GM23338 (cell line): ENCODE results near the gene NPR2. TPM values are rescaled to one million over a fixed set of nuclear protein-coding genes. Genes with fewer than 3 reads are reported as not detected.

Source experiments
- ATAC-seq: fragments of 200-7000 bp; cut with Tn5 transposase; 3 replicates; pipeline ENCODE4 v1.9.1; 2020
- DNase-seq: peaks from one replicate; pipeline ENCODE4 v3.0.0-alpha.2; 2015; ENCODE audit warnings: low spot score
- H2AFZ ChIP-seq: fragments of 200-600 bp; sonication (generic); 2 replicates; pipeline ENCODE4 v1.8.0; 2016; ENCODE audit warnings: antibody characterized with exemption, mild to moderate bottlenecking, moderate library complexity
- H3F3A ChIP-seq: fragments of 200-600 bp; sonication (generic); replicated peaks from 2 replicates; pipeline ENCODE4 v1.8.0; 2017; ENCODE audit warnings: antibody characterized with exemption, mixed run types, low read depth
- H3K27ac ChIP-seq: fragments of 200-600 bp; sonication (generic); 2 replicates; pipeline ENCODE4 v1.6.1; 2016; ENCODE audit warnings: low read depth
- H3K27me3 ChIP-seq: fragments of 200-600 bp; sonication (generic); 2 replicates; pipeline ENCODE4 v1.8.0; 2016; ENCODE audit warnings: mild to moderate bottlenecking, mixed run types, moderate library complexity; ENCODE audit not compliant: insufficient read depth
- H3K36me3 ChIP-seq: fragments of 200-600 bp; sonication (generic); 2 replicates; pipeline ENCODE4 v1.8.0; 2016; ENCODE audit warnings: mild to moderate bottlenecking; ENCODE audit not compliant: insufficient read depth
- H3K4me1 ChIP-seq: fragments of 200-600 bp; sonication (generic); 2 replicates; pipeline ENCODE4 v1.8.0; 2016; ENCODE audit warnings: mild to moderate bottlenecking, moderate library complexity; ENCODE audit not compliant: insufficient read depth
- H3K4me2 ChIP-seq: fragments of 200-600 bp; sonication (generic); 2 replicates; pipeline ENCODE4 v1.7.1; 2017; ENCODE audit warnings: mixed run types
- H3K4me3 ChIP-seq: fragments of 200-600 bp; sonication (generic); 2 replicates; pipeline ENCODE4 v1.6.1; 2016; ENCODE audit warnings: mixed run types
- H3K79me2 ChIP-seq: fragments of 200-600 bp; sonication (generic); replicated peaks from 2 replicates; pipeline ENCODE4 v1.8.0; 2017; ENCODE audit warnings: mild to moderate bottlenecking; ENCODE audit not compliant: insufficient read depth
- H3K9me2 ChIP-seq: fragments of 200-600 bp; sonication (generic); 2 replicates; pipeline ENCODE4 v1.8.0; 2017; ENCODE audit not compliant: insufficient read depth
- H4K20me1 ChIP-seq: fragments of 200-600 bp; sonication (generic); replicated peaks from 2 replicates; pipeline ENCODE4 v1.8.0; 2017; ENCODE audit warnings: mild to moderate bottlenecking; ENCODE audit not compliant: insufficient read depth
- H3K27ac Mint-ChIP-seq: 2 replicates; pipeline ENCODE4 v1.8.0; 2020; ENCODE audit warnings: inconsistent platforms, mild to moderate bottlenecking, moderate library complexity, mixed read lengths
- H3K27me3 Mint-ChIP-seq: 3 replicates; pipeline ENCODE4 v1.8.0; 2022; ENCODE audit warnings: low read depth, mild to moderate bottlenecking, moderate library complexity, mixed read lengths, inconsistent platforms; ENCODE audit not compliant: insufficient read depth, poor library complexity
- H3K36me3 Mint-ChIP-seq: 3 replicates; pipeline ENCODE4 v1.8.0; 2021; ENCODE audit warnings: low read depth, mild to moderate bottlenecking, inconsistent platforms, moderate library complexity, mixed read lengths
- H3K4me1 Mint-ChIP-seq: 3 replicates; pipeline ENCODE4 v1.8.0; 2020; ENCODE audit warnings: mild to moderate bottlenecking, inconsistent platforms, mixed read lengths
- H3K4me3 Mint-ChIP-seq: 3 replicates; pipeline ENCODE4 v1.8.0; 2021; ENCODE audit warnings: moderate library complexity, mild to moderate bottlenecking, inconsistent platforms, mixed read lengths
- H3K9me3 Mint-ChIP-seq: 3 replicates; pipeline ENCODE4 v1.8.0; 2020; ENCODE audit warnings: moderate library complexity, mild to moderate bottlenecking, inconsistent platforms, mixed read lengths
- CREB1 ChIP-seq: fragments of 250-450 bp; sonication (Bioruptor Pico); IDR thresholded peaks from 2 replicates; pipeline ENCODE4 v1.5.0; 2020; ENCODE audit warnings: low read depth, mild to moderate bottlenecking, moderate library complexity
- ETS1 ChIP-seq: IDR thresholded peaks from 2 replicates; pipeline ENCODE4 v1.6.1; 2016; ENCODE audit warnings: antibody characterized with exemption
- EZH2 ChIP-seq: fragments of 200-600 bp; sonication (generic); IDR thresholded peaks from one replicate; pipeline ENCODE4 v1.8.0; 2017; ENCODE audit warnings: antibody characterized with exemption, mild to moderate bottlenecking, low read depth; ENCODE audit not compliant: unreplicated experiment
- EZH2phosphoT487 ChIP-seq: fragments of 200-600 bp; sonication (generic); IDR thresholded peaks from one replicate; pipeline ENCODE4 v1.8.1; 2018; ENCODE audit warnings: antibody characterized with exemption; ENCODE audit not compliant: unreplicated experiment
- JUNB ChIP-seq: IDR thresholded peaks from one replicate; pipeline ENCODE4 v1.6.1; 2016; ENCODE audit warnings: antibody characterized with exemption; ENCODE audit not compliant: unreplicated experiment
- NANOG ChIP-seq: IDR thresholded peaks from 2 replicates; pipeline ENCODE4 v1.6.1; 2016; ENCODE audit warnings: antibody characterized with exemption, borderline replicate concordance
- POLR2AphosphoS5 ChIP-seq: IDR thresholded peaks from 2 replicates; pipeline ENCODE4 v1.6.1; 2016; ENCODE audit warnings: antibody characterized with exemption, low read depth
- REST ChIP-seq: IDR thresholded peaks from one replicate; pipeline ENCODE4 v1.6.1; 2018; ENCODE audit warnings: antibody characterized with exemption; ENCODE audit not compliant: unreplicated experiment
- STAT1 ChIP-seq: IDR thresholded peaks from one replicate; pipeline ENCODE4 v1.6.1; 2016; ENCODE audit warnings: antibody characterized with exemption; ENCODE audit not compliant: unreplicated experiment
- ZNF114 ChIP-seq: fragments of 250-450 bp; sonication (Bioruptor Pico); IDR thresholded peaks from 2 replicates; pipeline ENCODE4 v1.5.0; 2020; ENCODE audit warnings: mild to moderate bottlenecking, moderate library complexity
- ZNF331 ChIP-seq: fragments of 250-450 bp; sonication (Bioruptor Pico); IDR thresholded peaks from 2 replicates; pipeline ENCODE4 v1.5.0; 2020; ENCODE audit warnings: low read depth, mild to moderate bottlenecking, moderate library complexity
- polyA plus RNA-seq: library from polyadenylated mRNA; unstranded; fragments of >200 nt; fragmentation: Nextera tagmentation; extraction: Ambion mirVana; gene quantifications from 2 replicates; pipeline ENCODE4 v1.2.1, GENCODE V29; 2016
- total RNA-seq: library from RNA; depleted of rRNA; stranded (reverse); fragments of >200 nt; shearing (Covaris generic); gene quantifications from 2 replicates; pipeline ENCODE4 v1.2.3, GENCODE V29; 2014
- TF ChIP-seq, protein P1 (sequence below), 2 experiments: fragments of 200-600 bp in 1 of 2; sonication (generic) in 1 of 2; conservative IDR thresholded peaks; 2 replicates each; pipeline versions ENCODE4 v1.5.1 to v1.6.1; 2016 to 2017; ENCODE audit warnings: antibody characterized with exemption in 2 of 2, low read depth in 2 of 2, mild to moderate bottlenecking in 2 of 2, moderate library complexity in 1 of 2

The NPR2 gene
- total and polyA plus RNA-seq, 2 experiments from 2014 or later: 9.0 to 14.4 TPM

- TF ChIP-seq EZH2: no peak
- no peak for TF ChIP-seq EZH2phosphoT487
- TF ChIP-seq CREB1 (CRISPR knock-in tag): no peak
- TF ChIP-seq ZNF114 (CRISPR knock-in tag): no peak
Measured at GRCh38 chr9:35746583-35746982, 44.8 kb upstream of the NPR2 start (continued).

DNA sequence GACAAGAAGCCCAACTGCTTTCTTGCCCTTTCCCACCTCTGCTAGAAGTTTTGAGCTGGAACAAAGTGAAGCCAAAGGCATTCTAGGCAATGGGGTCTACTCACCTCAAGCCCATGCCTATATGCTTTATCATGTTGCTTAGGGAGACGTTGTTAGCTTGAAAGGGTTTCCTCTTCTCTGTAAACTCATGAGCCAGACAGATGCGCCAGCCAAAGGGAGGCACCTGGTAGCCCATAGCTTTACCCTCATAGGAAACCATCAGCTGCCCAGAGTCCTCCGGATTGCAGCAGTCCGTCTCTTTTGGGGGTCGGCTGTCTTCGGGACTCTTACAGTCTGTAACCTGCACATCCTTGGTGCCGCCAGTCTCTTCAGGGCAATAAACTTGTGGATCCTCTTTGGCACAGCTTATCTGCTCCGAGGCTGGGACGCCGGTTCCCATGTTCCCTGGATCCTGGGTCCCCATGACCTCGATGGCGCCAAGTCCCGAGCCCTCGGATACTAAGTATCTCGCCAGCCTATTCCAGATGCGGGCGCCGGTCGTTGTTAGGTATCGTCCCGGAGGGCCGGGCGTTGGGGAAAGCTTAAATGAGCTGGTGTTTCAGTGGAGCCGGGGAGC lies 43.0 kb upstream of the NPR2 start:
- peak overlapping the region; percentile 92 for H2AFZ ChIP-seq
- H3K4me2 ChIP-seq: peak overlapping the region; percentile 99
- peak overlapping the region; percentile 93 for H3K4me3 Mint-ChIP-seq
- peak overlapping the region; percentile 80; the same call in 1 of the 2 replicates for H3K27ac ChIP-seq
- H3K4me1 Mint-ChIP-seq: peaks cover 24% of the 10 kb centered on the region
- H4K20me1 ChIP-seq: peaks cover 30% of the 10 kb centered on the region
- H3K36me3 Mint-ChIP-seq: peaks cover 41% of the 10 kb centered on the region
- H3K27me3 ChIP-seq: no peaks in the 10 kb centered on the region
- peak overlapping the region; percentile 100 for H3K4me3 ChIP-seq
- H3K27ac Mint-ChIP-seq: peak overlapping the region; percentile 93
- peaks cover 14% of the 10 kb centered on the region for H3K36me3 ChIP-seq
- H3K9me3 Mint-ChIP-seq: no peaks in the 10 kb centered on the region
- H3K4me1 ChIP-seq: peaks cover 30% of the 10 kb centered on the region
- H3K27me3 Mint-ChIP-seq: peaks cover 7% of the 10 kb centered on the region
- no peaks in the 10 kb centered on the region for H3K9me2 ChIP-seq
- peaks cover 41% of the 10 kb centered on the region for H3K79me2 ChIP-seq
- no peak for DNase-seq
- ATAC-seq: peak; percentile 5
- peaks cover 13% of the 10 kb centered on the region for H3F3A ChIP-seq
- TF ChIP-seq EZH2phosphoT487: no peak
- no peak for TF ChIP-seq ZNF331 (CRISPR knock-in tag)
- TF ChIP-seq JUNB: no peak
- no peak for TF ChIP-seq CREB1 (CRISPR knock-in tag)
- TF ChIP-seq POLR2AphosphoS5: no peak
- no peak for TF ChIP-seq REST
- no peak for TF ChIP-seq EZH2
- TF ChIP-seq STAT1: no peak
- no peak for TF ChIP-seq ETS1
- TF ChIP-seq ZNF114 (CRISPR knock-in tag): no peak
- TF ChIP-seq, protein P1, sequence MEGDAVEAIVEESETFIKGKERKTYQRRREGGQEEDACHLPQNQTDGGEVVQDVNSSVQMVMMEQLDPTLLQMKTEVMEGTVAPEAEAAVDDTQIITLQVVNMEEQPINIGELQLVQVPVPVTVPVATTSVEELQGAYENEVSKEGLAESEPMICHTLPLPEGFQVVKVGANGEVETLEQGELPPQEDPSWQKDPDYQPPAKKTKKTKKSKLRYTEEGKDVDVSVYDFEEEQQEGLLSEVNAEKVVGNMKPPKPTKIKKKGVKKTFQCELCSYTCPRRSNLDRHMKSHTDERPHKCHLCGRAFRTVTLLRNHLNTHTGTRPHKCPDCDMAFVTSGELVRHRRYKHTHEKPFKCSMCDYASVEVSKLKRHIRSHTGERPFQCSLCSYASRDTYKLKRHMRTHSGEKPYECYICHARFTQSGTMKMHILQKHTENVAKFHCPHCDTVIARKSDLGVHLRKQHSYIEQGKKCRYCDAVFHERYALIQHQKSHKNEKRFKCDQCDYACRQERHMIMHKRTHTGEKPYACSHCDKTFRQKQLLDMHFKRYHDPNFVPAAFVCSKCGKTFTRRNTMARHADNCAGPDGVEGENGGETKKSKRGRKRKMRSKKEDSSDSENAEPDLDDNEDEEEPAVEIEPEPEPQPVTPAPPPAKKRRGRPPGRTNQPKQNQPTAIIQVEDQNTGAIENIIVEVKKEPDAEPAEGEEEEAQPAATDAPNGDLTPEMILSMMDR (conservative IDR thresholded peaks at IDR 0.05; ENCODE audit: low read depth in 2 of 2): no peak
- TF ChIP-seq NANOG: no peak
